NCI-H774 (cell line): ENCODE measurements around the gene PVR.
"Not testable (repeated sequence)": the region's sequence is repeated elsewhere in the genome, so short reads cannot be mapped to it uniquely, and the experiment has no call there.

Experiments used
- DNase-seq: peaks from one replicate; lab custom pipeline; 2025; lab: John Stamatoyannopoulos, UW

The PVR gene

DNA sequence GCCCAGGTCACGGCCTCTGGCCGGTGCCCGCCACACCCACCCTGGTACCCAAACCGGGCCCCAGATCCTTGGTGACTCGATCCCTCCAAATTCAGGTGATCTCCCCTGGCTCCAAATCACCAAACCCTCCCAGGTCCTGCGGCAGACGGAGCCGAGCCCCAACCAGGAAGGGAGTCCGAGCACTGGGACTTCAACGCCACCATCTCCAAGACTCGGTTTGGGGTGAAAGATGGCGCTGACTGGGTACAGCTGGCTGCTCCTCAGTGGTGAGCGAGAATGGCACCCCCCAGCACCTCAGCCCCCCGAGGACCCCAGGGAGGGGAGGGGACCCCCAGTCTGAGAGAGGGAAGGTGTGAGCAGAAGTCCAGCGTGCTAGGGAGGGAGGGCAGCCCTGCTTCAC lies 57.5 kb downstream of the PVR start:
- DNase-seq: no peak

GRCh38 chr19:44702551-44703176 lies 59.0 kb downstream of the PVR start:
- DNase-seq: no peak

DNA sequence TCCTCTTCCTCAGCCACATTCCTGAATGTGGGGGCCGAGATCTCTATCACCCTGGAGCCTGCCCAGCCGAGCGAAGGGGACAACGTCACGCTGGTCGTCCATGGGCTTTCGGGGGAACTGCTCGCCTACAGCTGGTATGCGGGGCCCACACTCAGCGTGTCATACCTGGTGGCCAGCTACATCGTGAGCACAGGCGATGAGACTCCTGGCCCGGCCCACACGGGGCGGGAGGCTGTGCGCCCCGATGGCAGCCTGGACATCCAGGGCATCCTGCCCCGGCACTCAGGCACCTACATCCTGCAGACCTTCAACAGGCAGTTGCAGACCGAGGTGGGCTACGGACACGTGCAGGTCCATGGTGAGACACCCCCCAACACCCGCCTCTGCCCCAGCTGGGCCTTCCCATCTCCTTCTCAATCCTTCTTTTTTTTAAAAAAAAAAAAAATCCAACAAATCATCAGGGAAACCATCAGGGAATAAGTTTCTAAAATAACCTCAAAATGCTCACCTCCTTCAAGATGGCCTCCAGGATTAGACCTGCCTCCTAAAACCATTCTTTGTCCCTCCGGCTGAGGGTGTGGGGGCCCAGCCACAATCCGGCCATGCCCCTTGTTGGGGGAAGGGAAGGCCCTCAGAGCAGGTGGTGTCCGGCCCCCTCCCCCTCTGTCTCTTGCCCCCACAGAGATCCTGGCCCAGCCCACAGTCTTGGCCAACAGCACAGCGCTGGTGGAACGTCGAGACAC lies 59.8 kb downstream of the PVR start:
- DNase-seq: no peak

GRCh38 chr19:44704982-44705381 lies 61.3 kb downstream of the PVR start:
- no peak for DNase-seq

GRCh38 chr19:44705502-44706010 lies 61.8 kb downstream of the PVR start:
- DNase-seq: no peak

DNA sequence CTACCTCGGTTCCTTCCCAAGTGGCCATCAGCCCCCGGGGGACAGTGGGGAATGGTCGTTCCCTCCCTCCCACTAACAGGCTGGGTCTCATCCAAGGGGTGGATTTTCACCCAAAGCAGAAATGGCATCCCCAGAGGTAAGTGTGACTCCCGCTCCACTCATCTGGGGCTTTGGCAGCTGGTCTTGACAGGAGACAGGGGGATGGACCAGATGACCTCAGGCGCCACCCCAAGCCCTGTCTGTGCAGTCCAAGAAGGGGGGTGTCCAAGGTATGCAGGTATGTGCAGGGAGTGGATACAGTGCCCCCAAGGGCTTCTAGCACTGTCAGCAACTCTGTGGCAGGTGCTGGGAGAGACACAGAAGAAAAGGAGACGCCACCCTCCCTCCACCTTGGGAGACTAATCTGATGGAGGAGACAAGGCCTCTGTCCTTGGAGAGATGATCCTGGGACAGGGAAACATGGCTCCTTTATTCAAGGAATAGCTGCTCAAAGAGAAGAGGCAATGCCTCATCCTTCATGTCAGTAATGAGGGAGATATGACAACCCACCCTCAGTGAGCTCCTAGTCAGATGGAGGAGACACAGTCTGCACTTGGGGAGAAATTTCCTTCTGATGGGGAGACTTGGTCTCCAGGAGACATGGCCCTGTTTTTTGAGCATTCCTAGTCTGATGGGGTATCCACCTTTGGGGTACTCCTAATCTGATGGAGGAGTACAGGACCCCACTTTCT lies 63.0 kb downstream of the PVR start:
- no peak for DNase-seq

GRCh38 chr19:44707794-44708193 lies 64.1 kb downstream of the PVR start:
- no peak for DNase-seq

- no peak for DNase-seq
Measured at GRCh38 chr19:44708940-44709339, 65.2 kb downstream of the PVR start.

GRCh38 chr19:44709434-44710266 lies 65.9 kb downstream of the PVR start:
- not testable (repeated sequence) for DNase-seq

- DNase-seq: no peak
Measured at GRCh38 chr19:44710483-44710882, 66.8 kb downstream of the PVR start.

DNA sequence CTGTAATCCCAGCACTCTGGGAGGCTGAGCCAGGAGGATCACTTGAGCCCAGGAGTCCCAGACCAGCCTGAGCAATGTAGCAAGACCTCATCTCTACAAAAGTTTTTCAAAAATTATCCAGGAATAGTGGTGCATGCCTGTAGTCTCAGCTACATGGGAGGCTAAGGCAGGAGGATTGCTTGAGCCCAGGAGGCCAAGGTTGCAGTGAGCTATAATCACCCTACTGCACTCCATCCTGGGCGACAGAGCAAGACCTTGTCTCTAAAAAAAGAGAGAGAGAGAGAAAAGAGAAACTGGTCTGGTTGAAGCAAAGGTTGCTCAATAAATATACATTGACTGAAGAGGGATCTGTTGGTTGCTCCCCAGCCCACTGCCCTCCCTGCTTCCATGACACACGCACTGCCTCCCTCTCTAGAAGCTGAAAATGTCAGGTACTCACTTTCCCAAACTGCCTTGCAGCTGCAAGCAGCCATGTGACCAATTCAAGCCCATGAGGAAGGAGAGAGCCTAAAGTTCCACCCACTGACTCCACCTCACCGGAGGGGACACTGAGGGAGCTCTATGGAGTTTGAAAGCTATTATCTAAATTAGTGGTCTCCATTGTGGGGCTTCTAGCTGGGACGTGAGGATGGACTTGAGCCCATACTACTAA lies 69.3 kb downstream of the PVR start:
- DNase-seq: no peak
